GM12878 (cell line): ENCODE measurements around the gene TTLL11. TPM values are rescaled to one million over a fixed set of nuclear protein-coding genes. Genes with fewer than 3 reads are reported as not detected.

ENCODE experiments used
- ATAC-seq: fragments of 200-7000 bp; cut with Tn5 transposase; 3 replicates; pipeline ENCODE4 v1.9.1; 2020; ENCODE audit warnings: mild to moderate bottlenecking, moderate library complexity
- BruUV-seq: library from RNA; stranded (reverse); fragments of 400-500 nt; replicated peaks from 2 replicates; lab custom pipeline; 2021; lab: Mats Ljungman, UMichigan
- CTCF ChIA-PET: fragments of 300-600 bp; sonication (Branson Sonifier 250); formaldehyde crosslinking; extraction: SDS; loops from one replicate; lab custom pipeline; 2021; ENCODE audit warnings: inconsistent platforms; lab: Yijun Ruan, JAX
- POLR2A ChIA-PET: fragments of 350-600 bp; formaldehyde crosslinking; extraction: SDS; loops from one replicate; lab custom pipeline; 2021; ENCODE audit warnings: inconsistent platforms; lab: Charles Lee
- RAD21 ChIA-PET: fragments of 300-600 bp; sonication (Branson Sonifier 250); formaldehyde crosslinking; loops from one replicate; lab custom pipeline; 2023; ENCODE audit warnings: antibody characterized with exemption; ENCODE audit not compliant: unreplicated experiment; lab: Charles Lee
- SMC1A ChIA-PET: fragments of 300-600 bp; sonication (Branson Sonifier 250); formaldehyde crosslinking; loops from one replicate; lab custom pipeline; 2023; ENCODE audit not compliant: unreplicated experiment, uncharacterized antibody; lab: Charles Lee
- DNase-seq: peaks from one replicate; pipeline ENCODE4 v3.0.0-alpha.2; 2011; ENCODE audit warnings: low read depth, low spot score
- FAIRE-seq: peaks from 3 replicates; lab custom pipeline; 2011; peaks lifted over from hg19 to GRCh38; lab: Jason Lieb, UNC
- H2AFZ ChIP-seq: 2 replicates; pipeline ENCODE4 v1.6.0; 2011; ENCODE audit warnings: low read depth, low read length, control low read depth; ENCODE audit not compliant: control insufficient read depth
- H3K27ac ChIP-seq: 2 replicates; pipeline ENCODE4 v1.5.1; 2011; ENCODE audit warnings: control low read depth; ENCODE audit not compliant: control insufficient read depth, insufficient read depth
- H3K27me3 ChIP-seq, 2 experiments: replicated peaks in 1 of 2; 2 replicates each; pipeline versions ENCODE4 v1.6.0 to v1.6.1; 2011; ENCODE audit warnings: low read length in 1 of 2; ENCODE audit not compliant: control insufficient read depth in 2 of 2, insufficient read depth in 2 of 2
- H3K36me3 ChIP-seq, 2 experiments: 2 replicates each; pipeline ENCODE4 v1.5.1; 2011; ENCODE audit warnings: low read length in 1 of 2; ENCODE audit not compliant: control insufficient read depth in 2 of 2, insufficient read depth in 2 of 2
- H3K4me1 ChIP-seq: 2 replicates; pipeline ENCODE4 v1.6.1; 2011; ENCODE audit warnings: mild to moderate bottlenecking, low read length, moderate library complexity, mixed read lengths; ENCODE audit not compliant: control insufficient read depth, insufficient read depth
- H3K4me2 ChIP-seq: 2 replicates; pipeline ENCODE4 v1.6.0; 2011; ENCODE audit warnings: control low read depth; ENCODE audit not compliant: control insufficient read depth, insufficient read depth
- H3K4me3 ChIP-seq: fragments of 200-600 bp; sonication (generic); 2 replicates; pipeline ENCODE4 v1.5.1; 2016
- H3K79me2 ChIP-seq: 2 replicates; pipeline ENCODE4 v1.6.0; 2011; ENCODE audit warnings: low read length; ENCODE audit not compliant: control insufficient read depth, insufficient read depth
- H3K9ac ChIP-seq: 2 replicates; pipeline ENCODE4 v1.8.0; 2011; ENCODE audit warnings: low read length, control low read depth, mixed read lengths; ENCODE audit not compliant: control insufficient read depth, insufficient read depth
- H3K9me3 ChIP-seq: replicated peaks from 3 replicates; pipeline ENCODE4 v1.5.1; 2011; ENCODE audit warnings: mild to moderate bottlenecking, low read length; ENCODE audit not compliant: control insufficient read depth, insufficient read depth
- H4K20me1 ChIP-seq: 2 replicates; pipeline ENCODE4 v1.6.0; 2011; ENCODE audit not compliant: control insufficient read depth, insufficient read depth
- BCL11A ChIP-seq: IDR thresholded peaks from 2 replicates; pipeline ENCODE4 v1.6.1; 2011; ENCODE audit warnings: low read depth, low read length
- BHLHE40 ChIP-seq, 2 experiments: fragments of 450-650 bp in 1 of 2; IDR thresholded peaks; 2 replicates each; pipeline ENCODE4 v1.6.1; 2011 to 2017; ENCODE audit warnings: low read depth in 2 of 2, borderline replicate concordance in 1 of 2, improper control_type of control experiment in 1 of 2, low read length in 1 of 2, mild to moderate bottlenecking in 1 of 2
- CBX3 ChIP-seq: fragments of 200-600 bp; sonication (generic); IDR thresholded peaks from 2 replicates; pipeline ENCODE4 v1.6.1; 2016; ENCODE audit warnings: low read depth, borderline replicate concordance
- CHD1 ChIP-seq: IDR thresholded peaks from 2 replicates; pipeline ENCODE4 v1.6.1; 2012; ENCODE audit warnings: low read depth, low read length, improper control_type of control experiment
- ELK1 ChIP-seq: IDR thresholded peaks from 2 replicates; pipeline ENCODE4 v1.6.1; 2012; ENCODE audit warnings: low read depth, low read length, improper control_type of control experiment
- IRF4 ChIP-seq: IDR thresholded peaks from 2 replicates; pipeline ENCODE4 v1.6.1; 2011; ENCODE audit warnings: low read depth, low read length
- MYB ChIP-seq: fragments of 150-350 bp; IDR thresholded peaks from 2 replicates; pipeline ENCODE4 v1.6.1; 2014; ENCODE audit warnings: mild to moderate bottlenecking, low read depth, low read length, borderline replicate concordance
- STAT3 ChIP-seq: IDR thresholded peaks from 2 replicates; pipeline ENCODE4 v1.6.1; 2011; ENCODE audit warnings: low read depth, low read length, improper control_type of control experiment
- TAF1 ChIP-seq: IDR thresholded peaks from 2 replicates; pipeline ENCODE4 v1.6.1; 2011; ENCODE audit warnings: mild to moderate bottlenecking, low read depth, low read length, borderline replicate concordance
- WGBS: methylation state at CpG from one replicate; pipeline ENCODE4 v1.1.6; 2016; ENCODE audit warnings: low lambda C conversion rate; ENCODE audit not compliant: insufficient replicate concordance, insufficient coverage; ENCODE audit errors: missing lambda C conversion rate; 5-methylcytosine and 5-hydroxymethylcytosine counted together
- in situ Hi-C: fragments of 300-500 bp; cut with MboI; formaldehyde crosslinking; loops from 9 replicates; pipeline ENCODE4 v1.14.3; 2018; ENCODE audit warnings: mixed read lengths
- intact Hi-C: fragments of 100-400 bp; cut with micrococcal nuclease; formaldehyde crosslinking; loops from one replicate; pipeline ENCODE4 v1.14.2; 2022; ENCODE audit not compliant: unreplicated experiment
- polyA plus RNA-seq, 11 experiments: library from polyadenylated mRNA; depleted of rRNA in 4 of 11; unstranded in 6 of 11; stranded (reverse) in 5 of 11; fragments of >200 nt; fragmentation: Nextera tagmentation in 4 of 11; fragmentation: Illumina TruSeq in 1 of 11; extraction: Ambion mirVana in 4 of 11; extraction: Trizol in 1 of 11; gene quantifications; 1 replicate in 1 of 11; 2 replicates in 10 of 11; pipeline versions ENCODE4 v1.2.1 to v1.2.3, GENCODE V29; 2011 to 2016; ENCODE audit warnings: inconsistent platforms in 2 of 11, missing spikeins in 2 of 11, low read depth in 1 of 11
- total RNA-seq, 4 experiments: library from RNA; depleted of rRNA in 3 of 4; stranded (reverse); fragments of >200 nt in 3 of 4; fragmentation: Illumina TruSeq in 1 of 4; extraction: Trizol in 1 of 4; gene quantifications; 2 replicates each; pipeline versions ENCODE4 v1.2.1 to v1.2.3, GENCODE V29; 2013 to 2021
- TF ChIP-seq, protein P1 (sequence below): fragments of 450-650 bp; IDR thresholded peaks from 2 replicates; pipeline ENCODE4 v1.6.1; 2018; ENCODE audit warnings: borderline replicate concordance, mild to moderate bottlenecking; ENCODE audit not compliant: partially characterized antibody
- TF ChIP-seq, protein P2 (sequence below): IDR thresholded peaks from 2 replicates; pipeline ENCODE4 v1.6.1; 2012; ENCODE audit warnings: mild to moderate bottlenecking, low read depth, low read length

Gene TTLL11
- total and polyA plus RNA-seq, 10 of the 15 experiments (the other 5 are each of a cell fraction or from before 2014, with no cell fraction given) = 1.2 to 3.7 (median 2.9) TPM

- TF ChIP-seq, protein P1, sequence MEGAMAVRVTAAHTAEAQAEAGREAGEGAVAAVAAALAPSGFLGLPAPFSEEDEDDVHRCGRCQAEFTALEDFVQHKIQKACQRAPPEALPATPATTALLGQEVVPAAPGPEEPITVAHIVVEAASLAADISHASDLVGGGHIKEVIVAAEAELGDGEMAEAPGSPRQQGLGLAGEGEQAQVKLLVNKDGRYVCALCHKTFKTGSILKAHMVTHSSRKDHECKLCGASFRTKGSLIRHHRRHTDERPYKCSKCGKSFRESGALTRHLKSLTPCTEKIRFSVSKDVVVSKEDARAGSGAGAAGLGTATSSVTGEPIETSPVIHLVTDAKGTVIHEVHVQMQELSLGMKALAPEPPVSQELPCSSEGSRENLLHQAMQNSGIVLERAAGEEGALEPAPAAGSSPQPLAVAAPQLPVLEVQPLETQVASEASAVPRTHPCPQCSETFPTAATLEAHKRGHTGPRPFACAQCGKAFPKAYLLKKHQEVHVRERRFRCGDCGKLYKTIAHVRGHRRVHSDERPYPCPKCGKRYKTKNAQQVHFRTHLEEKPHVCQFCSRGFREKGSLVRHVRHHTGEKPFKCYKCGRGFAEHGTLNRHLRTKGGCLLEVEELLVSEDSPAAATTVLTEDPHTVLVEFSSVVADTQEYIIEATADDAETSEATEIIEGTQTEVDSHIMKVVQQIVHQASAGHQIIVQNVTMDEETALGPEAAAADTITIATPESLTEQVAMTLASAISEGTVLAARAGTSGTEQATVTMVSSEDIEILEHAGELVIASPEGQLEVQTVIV = no peak
Observed at GRCh38 chr9:121833061-121833460, 260.0 kb downstream of the TTLL11 start (continued).

DNA sequence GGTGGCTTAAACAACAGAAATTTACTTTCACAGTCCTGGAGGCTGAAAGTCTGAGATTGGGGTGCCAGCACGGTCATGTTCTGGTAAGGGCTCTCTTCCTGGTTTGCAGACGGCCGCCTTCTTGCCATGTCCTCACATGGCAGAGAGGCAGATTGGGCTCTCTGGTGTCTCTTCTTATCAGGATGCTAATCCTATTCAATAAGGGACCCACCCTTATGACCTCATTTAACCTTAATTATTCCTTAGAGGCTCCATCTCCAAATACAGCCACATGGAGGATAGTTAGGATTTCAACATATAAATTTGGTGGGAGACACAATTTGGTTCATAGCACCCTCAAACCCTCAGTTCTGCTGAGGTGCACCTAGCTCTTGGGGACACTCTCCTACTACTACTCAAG, 261.2 kb downstream of the TTLL11 start:
- no peaks in the 10 kb centered on the region for H4K20me1 ChIP-seq
- in situ Hi-C loops = no loop called here
- FAIRE-seq = no peak
- H3K79me2 ChIP-seq = no peaks in the 10 kb centered on the region
- no peaks in the 10 kb centered on the region for H3K4me1 ChIP-seq
- H3K9ac ChIP-seq = no peak overlapping the region
- intact Hi-C loops = no loop called here
- H3K36me3 ChIP-seq = no peaks in the 10 kb centered on the region
- H3K27ac ChIP-seq = no peak overlapping the region
- CTCF ChIA-PET = no interaction called here
- peaks cover 0 to 4% of the 10 kb centered on the region in 2 experiments; a peak in 2 of 4 replicates for H3K27me3 ChIP-seq
- POLR2A ChIA-PET = no interaction called here
- no peaks in the 10 kb centered on the region for H3K9me3 ChIP-seq
- 49% methylated on average over 3 of the region's 3 CpGs for WGBS
- DNase-seq = no peak
- SMC1A ChIA-PET = no interaction called here
- no peak for ATAC-seq
- H2AFZ ChIP-seq = no peak overlapping the region
- RAD21 ChIA-PET = no interaction called here
- H3K4me3 ChIP-seq = no peak overlapping the region
- BruUV-seq = no TSS peak
- H3K4me2 ChIP-seq = no peak overlapping the region
- no peak for TF ChIP-seq TAF1
- no peak for TF ChIP-seq STAT3
- TF ChIP-seq, protein P2, sequence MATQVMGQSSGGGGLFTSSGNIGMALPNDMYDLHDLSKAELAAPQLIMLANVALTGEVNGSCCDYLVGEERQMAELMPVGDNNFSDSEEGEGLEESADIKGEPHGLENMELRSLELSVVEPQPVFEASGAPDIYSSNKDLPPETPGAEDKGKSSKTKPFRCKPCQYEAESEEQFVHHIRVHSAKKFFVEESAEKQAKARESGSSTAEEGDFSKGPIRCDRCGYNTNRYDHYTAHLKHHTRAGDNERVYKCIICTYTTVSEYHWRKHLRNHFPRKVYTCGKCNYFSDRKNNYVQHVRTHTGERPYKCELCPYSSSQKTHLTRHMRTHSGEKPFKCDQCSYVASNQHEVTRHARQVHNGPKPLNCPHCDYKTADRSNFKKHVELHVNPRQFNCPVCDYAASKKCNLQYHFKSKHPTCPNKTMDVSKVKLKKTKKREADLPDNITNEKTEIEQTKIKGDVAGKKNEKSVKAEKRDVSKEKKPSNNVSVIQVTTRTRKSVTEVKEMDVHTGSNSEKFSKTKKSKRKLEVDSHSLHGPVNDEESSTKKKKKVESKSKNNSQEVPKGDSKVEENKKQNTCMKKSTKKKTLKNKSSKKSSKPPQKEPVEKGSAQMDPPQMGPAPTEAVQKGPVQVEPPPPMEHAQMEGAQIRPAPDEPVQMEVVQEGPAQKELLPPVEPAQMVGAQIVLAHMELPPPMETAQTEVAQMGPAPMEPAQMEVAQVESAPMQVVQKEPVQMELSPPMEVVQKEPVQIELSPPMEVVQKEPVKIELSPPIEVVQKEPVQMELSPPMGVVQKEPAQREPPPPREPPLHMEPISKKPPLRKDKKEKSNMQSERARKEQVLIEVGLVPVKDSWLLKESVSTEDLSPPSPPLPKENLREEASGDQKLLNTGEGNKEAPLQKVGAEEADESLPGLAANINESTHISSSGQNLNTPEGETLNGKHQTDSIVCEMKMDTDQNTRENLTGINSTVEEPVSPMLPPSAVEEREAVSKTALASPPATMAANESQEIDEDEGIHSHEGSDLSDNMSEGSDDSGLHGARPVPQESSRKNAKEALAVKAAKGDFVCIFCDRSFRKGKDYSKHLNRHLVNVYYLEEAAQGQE = no peak
- no peak for TF ChIP-seq BHLHE40 (IDR thresholded peaks at IDR 0.05; ENCODE audit: borderline replicate concordance in 1 of 2, low read depth in 2 of 2, low read length in 1 of 2)
- TF ChIP-seq ELK1 = no peak
- TF ChIP-seq IRF4 = no peak
- TF ChIP-seq CBX3 = no peak
- TF ChIP-seq MYB = no peak
- TF ChIP-seq BCL11A = no peak
- no peak for TF ChIP-seq CHD1
